Activated T-cell treated with anti-CD3 and anti-CD28 coated beads, Interleukin-2, amount 50 U/mL, for 4 hours (primary cell): ENCODE measurements around the gene SEPTIN2. TPM values are rescaled to one million over a fixed set of nuclear protein-coding genes. Genes with fewer than 3 reads are reported as not detected.
"Not testable (repeated sequence)": the region's sequence is repeated elsewhere in the genome, so short reads cannot be mapped to it uniquely, and the experiment has no call there.

Source experiments
- ATAC-seq, 2 donors: fragments of 200-7000 bp; cut with Tn5 transposase; one replicate each; pipeline ENCODE4 v1.10.0; 2021
- DNase-seq: peaks from one replicate; pipeline ENCODE4 v3.0.0-alpha.2; 2020
- H3K27me3 Mint-ChIP-seq: one replicate; pipeline ENCODE4 v1.8.0; 2021; ENCODE audit warnings: low read depth, mixed read lengths
- H3K36me3 Mint-ChIP-seq: one replicate; pipeline ENCODE4 v1.8.0; 2022; ENCODE audit warnings: mixed read lengths; ENCODE audit not compliant: insufficient read depth
- H3K4me1 Mint-ChIP-seq: one replicate; pipeline ENCODE4 v1.8.0; 2021; ENCODE audit warnings: low read depth, mixed read lengths
- H3K4me3 Mint-ChIP-seq: one replicate; pipeline ENCODE4 v1.8.0; 2021; ENCODE audit warnings: mild to moderate bottlenecking, moderate library complexity, mixed read lengths
- H3K9me3 Mint-ChIP-seq: one replicate; pipeline ENCODE4 v1.8.0; 2021; ENCODE audit warnings: mixed read lengths
- total RNA-seq, 3 donors: library from RNA; stranded (reverse); gene quantifications; one replicate each; pipeline ENCODE4 v1.2.1, GENCODE V29; 2021

SEPTIN2 gene
- total RNA-seq, 3 donors from 2014 or later = 185 to 215 (median 189) TPM

- ATAC-seq, DNase-seq, H3K27me3 Mint-ChIP-seq, H3K4me3 Mint-ChIP-seq: not testable (repeated sequence)
- peaks cover 23% of the 10 kb centered on the region for H3K4me1 Mint-ChIP-seq
- peaks cover 12% of the 10 kb centered on the region for H3K36me3 Mint-ChIP-seq
- peaks cover 15% of the 10 kb centered on the region for H3K9me3 Mint-ChIP-seq
These were observed 37.4 kb upstream of the SEPTIN2 start for GRCh38 chr2:241278306-241278705.

DNA sequence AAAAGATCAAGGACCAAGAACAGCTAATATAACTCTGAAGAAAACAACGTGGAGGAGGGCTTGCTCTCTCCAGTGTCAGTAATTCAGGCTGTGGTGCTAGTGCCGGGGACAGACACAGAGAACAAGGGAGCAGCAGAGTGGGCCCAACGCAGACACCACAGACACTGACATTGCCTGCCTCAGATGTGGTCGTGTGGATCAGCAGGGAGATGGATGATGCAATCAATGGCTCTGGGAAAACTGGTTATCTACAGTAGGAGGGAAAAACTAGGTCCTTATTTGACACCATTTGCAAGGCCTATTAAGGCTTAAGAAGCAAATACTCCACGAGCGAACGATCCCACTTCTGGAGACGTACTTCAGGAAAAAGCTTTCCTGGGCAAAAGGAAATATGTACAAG lies 36.3 kb upstream of the SEPTIN2 start:
- peaks cover 12% of the 10 kb centered on the region for H3K36me3 Mint-ChIP-seq
- DNase-seq = no peak

GRCh38 chr2:241279828-241280227 lies 35.9 kb upstream of the SEPTIN2 start:
- DNase-seq (no peak), ATAC-seq (no peak)
- Mint-ChIP-seq H3K4me1 (peaks cover 23% of the 10 kb centered on the region), H3K27me3 (no peaks in the 10 kb centered on the region), H3K4me3 (no peak overlapping the region), H3K9me3 (peaks cover 15% of the 10 kb centered on the region), H3K36me3 (peaks cover 12% of the 10 kb centered on the region)

More for the DNA sequence above, 36.3 kb upstream of the SEPTIN2 start:
- peaks cover 15% of the 10 kb centered on the region for H3K9me3 Mint-ChIP-seq
- no peaks in the 10 kb centered on the region for H3K27me3 Mint-ChIP-seq
- peaks cover 21% of the 10 kb centered on the region for H3K4me1 Mint-ChIP-seq
- no peak for ATAC-seq
- H3K4me3 Mint-ChIP-seq = no peak overlapping the region

DNA sequence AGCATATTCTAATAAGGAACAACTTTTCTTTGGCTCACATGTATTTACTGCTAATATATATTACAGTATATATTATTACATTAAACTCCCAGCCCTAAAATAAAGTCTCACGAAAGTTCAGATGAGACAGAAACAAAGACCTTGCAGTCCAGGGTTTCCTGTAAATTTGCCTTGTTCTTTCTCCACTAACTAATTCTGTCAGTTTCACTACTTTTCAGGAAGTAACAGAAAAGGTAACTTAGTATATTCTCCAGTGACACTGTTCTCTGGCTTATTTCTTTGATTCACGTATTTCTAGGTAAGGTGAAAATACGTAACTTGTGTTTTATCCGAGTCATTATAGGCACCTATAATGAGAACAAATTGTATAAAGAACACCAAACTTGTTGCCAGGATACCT lies 35.4 kb upstream of the SEPTIN2 start:
- H3K9me3 Mint-ChIP-seq = peaks cover 12% of the 10 kb centered on the region
- H3K27me3 Mint-ChIP-seq = no peaks in the 10 kb centered on the region
- peaks cover 24% of the 10 kb centered on the region for H3K4me1 Mint-ChIP-seq
- ATAC-seq (no peak), DNase-seq (no peak)
- H3K36me3 Mint-ChIP-seq = peaks cover 10% of the 10 kb centered on the region
- H3K4me3 Mint-ChIP-seq = no peak overlapping the region

DNA sequence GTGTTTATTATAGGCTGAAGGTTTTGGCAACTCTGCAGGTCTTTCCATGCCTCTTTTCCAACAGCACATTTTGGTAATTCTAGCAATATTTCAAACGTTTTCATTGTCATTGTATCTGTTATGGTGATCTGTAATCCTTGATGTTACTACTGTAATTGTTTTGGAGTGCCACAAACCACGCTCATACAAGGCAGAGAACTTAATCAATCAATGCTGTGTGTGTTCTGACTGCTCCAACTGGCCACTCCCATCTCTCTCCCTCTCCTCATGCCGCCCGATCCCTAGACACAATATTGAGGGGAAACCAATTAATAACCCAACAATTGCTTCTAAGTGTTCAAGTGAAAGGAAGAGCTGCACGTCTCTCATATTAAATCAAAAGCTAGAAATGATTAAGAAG lies 33.2 kb upstream of the SEPTIN2 start:
- H3K9me3 Mint-ChIP-seq = no peaks in the 10 kb centered on the region
- no peak overlapping the region for H3K4me3 Mint-ChIP-seq
- peaks cover 29% of the 10 kb centered on the region for H3K4me1 Mint-ChIP-seq
- H3K27me3 Mint-ChIP-seq = no peaks in the 10 kb centered on the region
- ATAC-seq (no peak), DNase-seq (no peak)
- H3K36me3 Mint-ChIP-seq = peaks cover 9% of the 10 kb centered on the region

GRCh38 chr2:241285596-241285995 lies 30.1 kb upstream of the SEPTIN2 start:
- no peak for ATAC-seq
- no peak for DNase-seq
- no peaks in the 10 kb centered on the region for H3K27me3 Mint-ChIP-seq
- peaks cover 26% of the 10 kb centered on the region for H3K36me3 Mint-ChIP-seq
- peaks cover 48% of the 10 kb centered on the region for H3K4me1 Mint-ChIP-seq
- no peak overlapping the region for H3K4me3 Mint-ChIP-seq
- no peaks in the 10 kb centered on the region for H3K9me3 Mint-ChIP-seq

DNA sequence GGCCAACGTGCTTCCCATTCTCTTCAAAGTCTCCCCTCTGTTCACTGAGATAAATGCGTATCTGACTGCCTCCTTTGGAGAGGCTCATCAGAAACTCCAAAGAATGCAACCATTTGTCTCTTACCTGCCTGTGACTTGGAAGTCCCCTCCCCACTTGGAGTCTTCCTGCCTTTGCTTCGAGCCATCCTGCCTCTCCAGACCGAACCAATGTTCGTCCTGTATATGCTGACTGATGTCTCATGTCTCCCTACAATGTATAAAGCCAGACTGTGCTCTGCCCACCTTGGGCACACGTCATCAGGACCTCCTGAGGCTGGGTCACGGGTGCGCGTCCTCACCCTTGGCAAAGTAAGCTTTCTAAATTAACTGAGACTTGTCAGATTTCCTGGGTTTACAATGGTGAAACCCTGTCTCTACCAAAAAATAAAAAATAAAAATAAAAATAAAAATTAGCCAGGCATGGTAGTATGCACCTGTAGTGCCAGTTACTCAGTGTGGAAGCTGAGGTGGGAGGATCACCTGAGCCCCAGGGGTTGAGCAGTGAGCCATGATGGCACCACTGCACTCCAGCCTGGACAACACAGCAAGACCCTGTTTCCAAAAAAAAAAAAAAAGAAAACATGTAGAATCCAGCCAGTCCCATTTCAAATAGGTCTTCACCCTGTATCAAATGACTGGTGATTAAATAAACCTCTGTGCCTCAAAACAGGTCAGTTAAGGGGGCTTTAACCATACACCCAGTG lies 29.2 kb upstream of the SEPTIN2 start:
- H3K9me3 Mint-ChIP-seq = no peaks in the 10 kb centered on the region
- peaks cover 26% of the 10 kb centered on the region for H3K36me3 Mint-ChIP-seq
- ATAC-seq (no peak), DNase-seq (no peak)
- H3K27me3 Mint-ChIP-seq = no peaks in the 10 kb centered on the region
- no peak overlapping the region for H3K4me3 Mint-ChIP-seq
- H3K4me1 Mint-ChIP-seq = peaks cover 55% of the 10 kb centered on the region

- DNase-seq = no peak
- Mint-ChIP-seq H3K4me1 (peaks cover 58% of the 10 kb centered on the region), H3K36me3 (peaks cover 24% of the 10 kb centered on the region), H3K9me3 (no peaks in the 10 kb centered on the region), H3K27me3 (no peaks in the 10 kb centered on the region), H3K4me3 (no peak overlapping the region)
- no peak for ATAC-seq
These were observed 27.3 kb upstream of the SEPTIN2 start for GRCh38 chr2:241288324-241288888.

GRCh38 chr2:241289053-241289452 lies 26.7 kb upstream of the SEPTIN2 start:
- Mint-ChIP-seq H3K36me3 (peaks cover 24% of the 10 kb centered on the region), H3K4me3 (no peak overlapping the region), H3K27me3 (no peaks in the 10 kb centered on the region), H3K4me1 (peaks cover 59% of the 10 kb centered on the region), H3K9me3 (no peaks in the 10 kb centered on the region)
- no peak for DNase-seq
- ATAC-seq = no peak

- Mint-ChIP-seq H3K9me3 (no peaks in the 10 kb centered on the region), H3K36me3 (peaks cover 24% of the 10 kb centered on the region), H3K27me3 (no peaks in the 10 kb centered on the region), H3K4me1 (peaks cover 55% of the 10 kb centered on the region), H3K4me3 (no peak overlapping the region)
- DNase-seq (no peak), ATAC-seq (no peak)
These were observed 26.1 kb upstream of the SEPTIN2 start for GRCh38 chr2:241289597-241289996.

- no peak for ATAC-seq
- H3K27me3 Mint-ChIP-seq = no peaks in the 10 kb centered on the region
- DNase-seq = no peak
- H3K36me3 Mint-ChIP-seq = peaks cover 22% of the 10 kb centered on the region
- H3K4me1 Mint-ChIP-seq = peaks cover 52% of the 10 kb centered on the region
- no peak overlapping the region for H3K4me3 Mint-ChIP-seq
- H3K9me3 Mint-ChIP-seq = no peaks in the 10 kb centered on the region
These were observed 24.6 kb upstream of the SEPTIN2 start for GRCh38 chr2:241291153-241291552.

- Mint-ChIP-seq H3K36me3 (peaks cover 25% of the 10 kb centered on the region), H3K9me3 (no peaks in the 10 kb centered on the region), H3K27me3 (no peaks in the 10 kb centered on the region), H3K4me1 (peaks cover 56% of the 10 kb centered on the region), H3K4me3 (no peak overlapping the region)
- DNase-seq (no peak), ATAC-seq (no peak)
These were observed 23.7 kb upstream of the SEPTIN2 start for GRCh38 chr2:241291977-241292376.

DNA sequence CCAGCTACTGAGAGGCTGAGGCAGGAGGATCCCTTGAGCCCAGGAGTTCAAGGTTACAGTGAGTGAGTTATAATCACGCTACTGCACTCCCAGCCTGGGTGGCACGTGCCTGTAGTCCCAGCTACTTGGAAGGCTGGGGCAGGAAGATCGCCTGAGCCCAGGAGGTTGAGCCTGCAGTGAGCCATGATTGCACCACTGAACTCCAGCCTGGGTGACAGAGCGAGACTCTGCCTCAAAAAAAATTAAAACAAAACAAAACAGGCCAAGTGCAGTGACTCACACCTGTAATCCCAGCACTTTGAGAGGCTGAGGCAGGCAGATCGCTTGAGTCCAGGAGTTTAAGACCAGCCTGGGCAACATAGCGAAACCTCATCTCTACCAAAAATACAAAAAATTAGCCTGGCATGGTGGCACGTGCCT lies 22.3 kb upstream of the SEPTIN2 start:
- not testable (repeated sequence) for DNase-seq, H3K27me3 Mint-ChIP-seq, ATAC-seq, H3K9me3 Mint-ChIP-seq, H3K4me3 Mint-ChIP-seq
- peaks cover 62% of the 10 kb centered on the region for H3K4me1 Mint-ChIP-seq
- peaks cover 26% of the 10 kb centered on the region for H3K36me3 Mint-ChIP-seq

DNA sequence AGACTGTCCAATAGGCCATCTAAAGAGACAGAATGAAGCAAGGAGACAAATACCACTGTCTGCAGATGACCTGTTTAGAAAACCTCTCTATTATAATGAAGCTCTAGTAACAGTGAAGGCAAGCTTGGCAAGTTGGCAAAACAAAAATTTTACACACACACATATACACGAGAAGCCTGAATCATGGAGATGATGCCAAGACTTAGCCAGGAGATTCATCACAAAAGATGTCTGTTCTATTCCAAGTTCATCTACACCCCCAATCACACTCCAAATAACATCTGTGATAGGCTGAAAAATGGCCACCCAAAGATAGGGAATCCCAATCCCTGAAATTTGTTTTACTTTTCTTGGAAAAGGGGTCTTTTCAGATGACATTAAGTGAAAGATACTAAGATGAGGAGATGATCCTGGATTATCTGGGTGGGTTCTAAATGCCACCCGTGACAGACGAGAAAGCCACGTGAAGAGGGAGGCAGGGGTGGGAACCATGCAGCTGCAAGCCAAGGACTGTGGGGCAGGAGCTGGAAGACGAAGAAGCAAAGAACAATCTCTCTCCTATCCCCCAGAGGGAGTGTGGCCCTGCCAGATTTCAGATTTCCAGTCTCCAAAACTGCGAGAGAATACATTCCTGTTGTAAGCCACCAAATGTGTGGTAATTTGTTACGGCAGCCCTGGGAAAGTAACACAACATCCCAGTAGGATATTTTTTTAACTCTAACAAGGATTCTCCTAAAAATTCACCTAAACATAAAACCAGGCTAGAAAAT lies 20.2 kb upstream of the SEPTIN2 start:
- ATAC-seq (no peak), DNase-seq (no peak)
- no peaks in the 10 kb centered on the region for H3K9me3 Mint-ChIP-seq
- no peaks in the 10 kb centered on the region for H3K27me3 Mint-ChIP-seq
- H3K36me3 Mint-ChIP-seq = peaks cover 19% of the 10 kb centered on the region
- H3K4me3 Mint-ChIP-seq = no peak overlapping the region
- peaks cover 64% of the 10 kb centered on the region for H3K4me1 Mint-ChIP-seq
